HG03439 (cell line): ENCODE data around the gene FAM50A.

ENCODE experiments used
- ATAC-seq: cut with Tn5 transposase; IDR thresholded peaks from one replicate; pipeline ENCODE4 v1.9.1; 2021; ENCODE audit warnings: mild to moderate bottlenecking, moderate library complexity; ENCODE audit not compliant: unreplicated experiment

Gene FAM50A

DNA sequence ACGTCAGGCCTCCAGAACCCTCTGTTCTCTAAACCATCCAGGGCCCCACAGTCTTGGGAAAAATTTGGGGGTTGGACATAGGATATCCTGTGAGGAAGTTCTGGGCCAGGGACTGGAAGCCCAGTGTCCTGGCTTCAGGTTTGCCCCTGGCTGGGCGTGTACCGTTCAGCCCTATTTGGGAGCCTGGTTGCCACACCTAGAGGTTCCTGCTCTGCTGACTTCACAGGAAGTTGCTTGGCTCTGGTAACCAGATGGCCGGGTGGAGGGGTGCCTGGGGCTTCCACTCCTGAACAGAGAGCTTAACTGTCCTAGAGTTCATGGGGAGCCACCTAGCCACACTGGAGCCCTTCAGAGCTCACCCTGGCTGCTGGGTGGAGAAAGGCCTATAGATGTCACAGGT, 31.5 kb upstream of the FAM50A start:
- ATAC-seq = no peak

DNA sequence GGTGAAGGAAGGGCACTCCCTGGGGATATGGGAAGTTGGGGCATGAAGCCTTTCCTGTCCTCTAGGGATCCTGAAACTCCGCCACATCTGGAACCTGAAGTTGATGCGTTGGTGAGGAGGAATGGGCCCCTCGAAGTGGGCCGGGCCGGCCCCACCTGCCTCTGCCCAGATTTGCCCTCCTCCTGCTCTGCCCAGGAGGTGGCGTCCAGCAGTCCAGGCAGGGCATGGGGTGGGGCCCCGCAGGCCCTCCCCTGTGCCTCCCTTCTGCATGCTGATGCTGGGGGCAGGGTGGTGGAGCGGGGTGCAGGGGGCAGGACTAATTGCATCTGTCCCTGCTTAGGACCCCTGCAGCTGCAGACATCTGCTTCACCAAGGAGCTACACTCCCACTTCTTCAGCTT, 30.8 kb upstream of the FAM50A start:
- ATAC-seq = no peak

DNA sequence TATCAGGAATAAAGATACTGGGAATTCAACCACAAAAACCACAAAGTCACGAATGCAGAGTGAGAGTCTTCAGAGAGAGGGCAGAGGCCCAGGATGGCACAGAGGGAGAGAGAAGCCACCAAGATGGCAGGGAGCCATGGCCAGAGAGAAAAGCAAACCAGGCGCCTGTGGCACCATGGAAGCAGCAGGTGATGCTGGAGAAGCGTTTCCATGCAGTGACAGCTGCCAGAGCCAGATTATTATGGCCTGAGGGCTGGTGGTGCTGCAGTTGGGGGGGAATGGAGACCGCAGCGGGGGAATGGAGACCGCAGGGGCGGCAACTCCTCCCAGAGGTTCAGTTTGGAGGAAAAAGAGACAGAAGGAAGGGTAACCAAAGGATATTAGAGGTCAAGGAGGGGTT, 26.8 kb upstream of the FAM50A start:
- no peak for ATAC-seq

DNA sequence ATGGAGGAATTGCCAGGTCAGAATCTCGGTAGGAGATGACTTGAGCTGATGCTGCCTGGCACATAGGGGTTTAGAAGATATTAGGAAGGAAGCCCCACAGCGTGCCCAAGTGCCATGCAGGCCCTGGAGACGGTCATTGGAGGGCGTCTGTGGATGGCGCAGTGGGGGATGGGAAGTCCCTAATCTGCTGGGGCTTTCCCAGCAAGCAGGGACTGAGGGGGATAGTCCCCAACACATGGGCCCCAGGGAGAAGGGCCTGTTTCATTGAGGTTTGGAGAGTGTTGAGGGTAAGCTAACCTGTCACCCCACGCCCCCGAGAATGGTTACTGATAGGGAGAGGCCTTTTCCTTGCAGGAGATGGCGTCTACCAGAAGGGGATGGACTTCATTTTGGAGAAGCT, 24.8 kb upstream of the FAM50A start:
- ATAC-seq = no peak

- no peak for ATAC-seq
Observed at GRCh38 chrX:154419688-154420401, 24.1 kb upstream of the FAM50A start.

- ATAC-seq = no peak
Observed at GRCh38 chrX:154420402-154420756, 23.6 kb upstream of the FAM50A start.

DNA sequence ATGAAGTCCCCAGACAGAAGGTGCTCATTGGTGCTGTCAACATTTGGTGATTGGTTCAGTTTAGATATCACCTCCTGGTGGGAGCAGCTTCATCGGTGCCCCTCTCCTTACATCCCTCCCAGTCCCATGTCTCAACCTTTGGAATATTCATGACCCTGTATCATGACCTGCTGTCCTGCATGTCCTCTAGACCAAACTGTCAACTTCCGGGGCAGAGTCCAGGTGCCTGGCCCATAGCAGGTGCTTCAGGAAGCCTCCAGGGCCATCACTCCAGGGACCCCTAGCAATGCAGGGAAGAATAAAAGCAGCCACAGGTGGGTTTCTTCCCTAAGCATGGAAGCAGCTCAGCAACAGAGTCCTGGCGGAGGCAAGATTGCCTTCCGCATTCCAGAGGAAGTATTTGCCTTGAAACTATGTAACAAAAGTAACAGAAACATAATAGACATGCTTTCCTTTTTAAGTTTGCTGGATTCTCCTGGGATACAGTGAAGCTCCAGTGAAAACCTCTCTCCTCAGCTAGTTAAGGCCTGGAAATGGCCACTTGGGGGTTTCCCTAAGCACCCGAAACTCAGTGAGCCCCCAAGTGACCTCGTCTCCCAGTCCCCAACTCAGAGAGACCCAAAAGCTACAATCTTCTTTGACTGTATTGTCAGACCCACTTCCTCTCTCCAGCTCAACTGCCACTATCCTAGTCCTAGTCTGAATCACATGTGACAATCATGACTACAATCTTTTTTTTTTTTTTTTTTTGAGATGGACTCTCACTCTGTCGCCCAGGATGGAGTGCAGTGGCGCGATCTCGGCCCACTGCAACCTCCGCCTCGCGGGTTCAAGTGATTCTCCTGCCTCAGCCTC, 16.8 kb upstream of the FAM50A start:
- ATAC-seq = no peak

DNA sequence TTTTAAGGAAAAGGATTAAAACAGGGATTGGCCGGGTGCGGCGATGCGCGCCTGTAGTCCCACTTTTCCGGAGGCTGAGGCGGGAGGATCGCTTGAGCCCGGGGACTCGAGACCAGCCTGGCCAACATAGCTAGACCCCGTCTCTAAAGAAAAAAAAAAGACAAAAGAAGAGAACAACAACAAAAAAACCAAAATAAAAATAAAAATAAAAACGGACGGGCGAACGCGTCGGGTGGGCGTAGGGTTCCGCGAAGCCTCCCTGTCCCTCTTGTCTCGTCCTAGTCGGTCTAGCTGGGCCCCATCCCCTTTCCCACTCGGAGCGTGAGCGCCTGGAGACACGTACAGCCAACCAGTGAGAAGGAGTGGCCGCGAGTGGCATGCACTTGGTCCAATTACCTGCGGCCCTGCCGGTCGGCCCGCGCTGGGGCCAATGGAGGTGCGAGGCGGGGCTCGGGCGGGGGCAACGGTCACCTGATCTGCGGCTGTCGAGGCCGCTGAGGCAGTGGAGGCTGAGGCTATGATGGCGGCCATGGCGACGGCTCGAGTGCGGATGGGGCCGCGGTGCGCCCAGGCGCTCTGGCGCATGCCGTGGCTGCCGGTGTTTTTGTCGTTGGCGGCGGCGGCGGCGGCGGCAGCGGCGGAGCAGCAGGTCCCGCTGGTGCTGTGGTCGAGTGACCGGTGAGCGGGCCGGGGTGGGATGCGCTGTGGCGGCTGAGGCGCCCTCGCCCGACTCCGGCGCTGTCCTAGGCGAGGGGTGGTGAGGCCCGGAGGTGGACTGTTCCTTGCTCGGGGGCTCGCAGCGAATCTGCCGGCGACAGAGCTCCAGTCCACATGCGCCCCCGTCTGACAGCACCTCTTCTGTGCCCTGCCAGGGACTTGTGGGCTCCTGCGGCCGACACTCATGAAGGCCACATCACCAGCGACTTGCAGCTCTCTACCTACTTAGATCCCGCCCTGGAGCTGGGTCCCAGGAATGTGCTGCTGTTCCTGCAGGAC, 15.5 kb upstream of the FAM50A start, which contains the start of gene ATP6AP1:
ATP6AP1 (plus strand) TSS at position 502 of the 996 bp plus-strand sequence; CDS start at position 518, 16 bp downstream.
- ATAC-seq = peak; percentile 93

DNA sequence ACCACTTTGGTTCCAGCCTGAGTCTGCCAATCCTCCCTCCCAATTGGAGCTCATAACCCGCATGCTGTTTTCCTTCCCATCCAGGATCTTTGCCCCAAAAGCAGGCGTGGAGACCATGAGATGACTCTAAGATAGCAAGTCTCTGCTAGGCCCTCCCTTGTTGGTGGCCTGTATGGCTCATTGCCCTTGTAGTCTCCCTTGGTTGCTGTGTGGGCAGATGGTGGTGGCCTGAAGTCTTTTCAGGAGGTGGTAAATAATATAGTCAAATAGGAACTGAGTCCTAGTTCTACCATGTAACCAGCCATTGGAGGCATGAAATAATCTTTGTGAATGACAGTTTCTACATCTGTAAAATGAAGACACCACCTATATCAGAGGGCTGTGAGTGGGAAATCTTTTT, 14.2 kb upstream of the FAM50A start:
- no peak for ATAC-seq

GRCh38 chrX:154430479-154430878, 13.5 kb upstream of the FAM50A start:
- no peak for ATAC-seq

GRCh38 chrX:154430916-154431315, 13.0 kb upstream of the FAM50A start:
- ATAC-seq = no peak

- no peak for ATAC-seq
Observed at GRCh38 chrX:154431341-154431740, 12.6 kb upstream of the FAM50A start.

GRCh38 chrX:154432210-154432609, 11.7 kb upstream of the FAM50A start:
- ATAC-seq = no peak

GRCh38 chrX:154433605-154434004, 10.3 kb upstream of the FAM50A start:
- ATAC-seq = no peak

DNA sequence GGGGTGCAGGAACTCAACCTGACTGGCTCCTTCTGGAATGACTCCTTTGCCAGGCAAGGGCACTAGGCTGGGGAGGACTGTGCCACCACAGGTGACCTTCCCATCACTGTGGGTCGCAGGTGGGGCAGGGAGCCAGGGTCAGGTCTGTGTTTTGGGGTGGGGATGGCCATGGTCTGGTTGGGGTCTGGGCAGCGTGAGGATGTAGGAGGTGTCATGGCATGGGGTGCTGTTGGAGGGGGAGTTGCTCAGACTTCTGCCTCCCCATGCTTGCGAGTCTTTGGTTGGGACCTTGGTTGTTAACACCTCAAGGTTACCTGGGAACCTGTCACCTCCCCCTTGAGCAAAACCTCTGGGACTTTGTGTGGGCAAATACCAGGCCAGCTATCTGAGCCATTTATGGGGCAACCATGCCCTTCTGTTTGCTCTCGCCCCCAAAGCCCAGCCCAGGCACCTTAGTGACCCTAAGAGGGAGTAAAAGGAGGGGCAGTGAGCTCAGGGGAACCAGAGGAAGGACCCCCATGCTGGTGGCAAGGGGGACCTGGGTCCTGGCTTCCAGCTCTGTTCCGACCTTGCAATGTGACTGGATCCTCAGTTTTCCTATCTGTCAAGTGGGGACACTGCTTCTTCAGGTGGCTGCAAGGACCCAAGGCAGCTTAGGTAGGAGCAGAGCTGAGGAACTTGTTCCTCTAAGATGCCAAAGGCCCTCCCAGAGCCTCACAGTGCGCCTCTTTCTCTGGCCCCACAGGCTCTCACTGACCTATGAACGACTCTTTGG, 9.4 kb upstream of the FAM50A start:
- ATAC-seq = no peak

- ATAC-seq = no peak
Observed at GRCh38 chrX:154435171-154435733, 8.7 kb upstream of the FAM50A start.

DNA sequence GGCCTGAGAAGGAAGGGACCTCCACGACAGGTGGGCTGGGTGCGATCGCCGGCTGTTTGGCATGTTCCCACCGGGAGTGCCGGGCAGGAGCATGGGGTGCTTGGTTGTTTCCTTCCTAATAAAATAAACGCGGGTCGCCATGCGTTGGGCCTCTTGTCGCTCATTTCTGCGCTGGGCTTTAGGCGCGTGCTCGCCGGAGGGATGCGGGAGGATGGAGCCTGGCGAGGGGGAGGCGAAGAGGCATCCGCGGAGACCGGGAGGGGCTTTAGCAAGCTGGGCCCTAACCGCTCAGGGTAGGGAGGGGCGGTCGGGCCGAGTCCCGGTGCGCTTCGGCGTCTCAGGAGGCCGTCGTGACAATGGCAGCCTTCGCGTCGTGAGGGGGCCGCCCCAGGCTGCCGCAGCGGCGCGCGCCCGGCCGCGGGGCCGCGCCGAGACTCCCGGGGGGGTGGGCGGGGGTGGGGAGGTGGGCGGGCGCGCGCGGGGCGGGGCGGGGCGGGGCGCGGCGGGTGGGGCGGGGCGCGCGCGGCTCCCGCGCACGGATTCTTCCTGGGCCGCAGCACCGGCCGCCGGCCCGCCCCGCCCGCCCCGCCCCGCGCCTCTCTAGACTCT, 7.5 kb upstream of the FAM50A start:
- ATAC-seq = no peak

- no peak for ATAC-seq
Observed at GRCh38 chrX:154436983-154437752, 6.8 kb upstream of the FAM50A start, which contains the start of gene GDI1. Gene GDI1 (plus strand): TSS chrX:154437154. CDS start chrX:154437255, 101 bp downstream.
